HEK293 (cell line): Measurements from ENCODE around the gene TAS1R2.
"Not testable (repeated sequence)": the region's sequence is repeated elsewhere in the genome, so short reads cannot be mapped to it uniquely, and the experiment has no call there.

ENCODE experiments used
- CTCF ChIA-PET: fragments of 350-600 bp; formaldehyde crosslinking; extraction: SDS; loops from one replicate; lab custom pipeline; 2021; ENCODE audit warnings: antibody characterized with exemption; lab: Yijun Ruan, JAX
- POLR2A ChIA-PET: fragments of 300-600 bp; formaldehyde crosslinking; extraction: SDS; loops from one replicate; lab custom pipeline; 2020; ENCODE audit warnings: antibody characterized with exemption, inconsistent platforms; lab: Yijun Ruan, JAX
- H3K27ac ChIP-seq: fragments of 200-500 bp; sonication (Bioruptor generic); 2 replicates; pipeline ENCODE4 v1.5.1; 2014; ENCODE audit warnings: low read depth, low read length, control low read depth, inconsistent platforms; ENCODE audit errors: extremely low read depth
- H3K36me3 ChIP-seq, 2 experiments: fragments of 200-500 bp in 1 of 2; sonication (Bioruptor generic) in 1 of 2; 1 replicate in 1 of 2; 2 replicates in 1 of 2; pipeline ENCODE4 v1.5.1; 2014 to 2017; ENCODE audit warnings: inconsistent platforms in 2 of 2, low read length in 2 of 2; ENCODE audit not compliant: control insufficient read depth in 2 of 2, insufficient read depth in 1 of 2
- H3K4me1 ChIP-seq: fragments of 200-500 bp; sonication (Bioruptor generic); 2 replicates; pipeline ENCODE4 v1.5.1; 2014; ENCODE audit warnings: mild to moderate bottlenecking, low read length, inconsistent platforms; ENCODE audit not compliant: control insufficient read depth, insufficient read depth
- H3K4me3 ChIP-seq: 2 replicates; pipeline ENCODE4 v1.5.1; 2011; ENCODE audit warnings: low read depth, mild to moderate bottlenecking, control low read depth, low read length, moderate library complexity
- H3K9me3 ChIP-seq: fragments of 200-500 bp; sonication (Bioruptor generic); 2 replicates; pipeline ENCODE4 v1.5.1; 2014; ENCODE audit warnings: low read depth, low read length, inconsistent platforms; ENCODE audit not compliant: control insufficient read depth, insufficient read depth
- PATZ1 ChIP-seq: fragments of 450-650 bp; formaldehyde crosslinking; IDR thresholded peaks from 2 replicates; pipeline ENCODE4 v1.5.1; 2016; ENCODE audit warnings: missing biosample characterization, missing genetic modification characterization
- SALL2 ChIP-seq: fragments of 450-650 bp; formaldehyde crosslinking; IDR thresholded peaks from 2 replicates; pipeline ENCODE4 v1.5.0; 2017; ENCODE audit warnings: missing biosample characterization, mild to moderate bottlenecking, missing genetic modification characterization, borderline replicate concordance
- SCRT1 ChIP-seq: fragments of 450-650 bp; formaldehyde crosslinking; IDR thresholded peaks from 2 replicates; pipeline ENCODE4 v1.5.1; 2016; ENCODE audit warnings: missing biosample characterization, missing genetic modification characterization, borderline replicate concordance
- TSHZ1 ChIP-seq: fragments of 450-650 bp; formaldehyde crosslinking; IDR thresholded peaks from 2 replicates; pipeline ENCODE4 v1.5.1; 2016; ENCODE audit warnings: missing biosample characterization, missing genetic modification characterization, borderline replicate concordance
- ZBTB17 ChIP-seq: fragments of 450-650 bp; formaldehyde crosslinking; IDR thresholded peaks from 2 replicates; pipeline ENCODE4 v1.5.1; 2016; ENCODE audit warnings: missing biosample characterization, missing genetic modification characterization
- ZFHX2 ChIP-seq: fragments of 450-650 bp; formaldehyde crosslinking; conservative IDR thresholded peaks from 2 replicates; pipeline ENCODE4 v1.5.1; 2016; ENCODE audit warnings: missing biosample characterization, missing genetic modification characterization
- ZFP3 ChIP-seq: fragments of 450-650 bp; formaldehyde crosslinking; IDR thresholded peaks from 2 replicates; pipeline ENCODE4 v1.5.1; 2016; ENCODE audit warnings: low read depth, missing biosample characterization, missing genetic modification characterization
- ZNF140 ChIP-seq: fragments of 450-650 bp; formaldehyde crosslinking; IDR thresholded peaks from 2 replicates; pipeline ENCODE4 v1.5.1; 2016; ENCODE audit warnings: missing biosample characterization, missing genetic modification characterization
- ZNF394 ChIP-seq: fragments of 450-650 bp; formaldehyde crosslinking; IDR thresholded peaks from 2 replicates; pipeline ENCODE4 v1.5.1; 2016; ENCODE audit warnings: missing biosample characterization, missing genetic modification characterization, mild to moderate bottlenecking, moderate library complexity, borderline replicate concordance
- ZNF488 ChIP-seq: fragments of 450-650 bp; formaldehyde crosslinking; IDR thresholded peaks from 2 replicates; pipeline ENCODE4 v1.5.1; 2016; ENCODE audit warnings: missing biosample characterization, missing genetic modification characterization
- ZNF544 ChIP-seq: fragments of 450-650 bp; formaldehyde crosslinking; IDR thresholded peaks from 2 replicates; pipeline ENCODE4 v1.5.0; 2017; ENCODE audit warnings: missing biosample characterization, missing genetic modification characterization
- ZNF629 ChIP-seq: fragments of 450-650 bp; formaldehyde crosslinking; IDR thresholded peaks from 2 replicates; pipeline ENCODE4 v1.5.1; 2017; ENCODE audit warnings: missing biosample characterization, missing genetic modification characterization
- ZNF692 ChIP-seq: fragments of 450-650 bp; formaldehyde crosslinking; IDR thresholded peaks from 2 replicates; pipeline ENCODE4 v1.5.1; 2016; ENCODE audit warnings: missing biosample characterization, missing genetic modification characterization

The TAS1R2 gene

GRCh38 chr1:18871401-18872070 lies 12.1 kb upstream of the TAS1R2 start (continued):
- TF ChIP-seq PATZ1 (no peak), ZFHX2 (tag by site-specific recombination) (no peak), ZNF692 (tag by site-specific recombination) (no peak)

GRCh38 chr1:18870957-18871356 lies 11.5 kb upstream of the TAS1R2 start:
- POLR2A ChIA-PET, result no interaction called here
- CTCF ChIA-PET, result no interaction called here
- no peak for TF ChIP-seq SALL2 (tag by site-specific recombination)
- no peak for TF ChIP-seq ZFP3 (tag by site-specific recombination)
- no peak for TF ChIP-seq TSHZ1
- no peak for TF ChIP-seq ZNF488 (tag by site-specific recombination)
- TF ChIP-seq SCRT1, result no peak
- no peak for TF ChIP-seq ZNF544 (tag by site-specific recombination)
- TF ChIP-seq ZNF394 (tag by site-specific recombination), result no peak
- no peak for TF ChIP-seq ZNF140 (tag by site-specific recombination)
- TF ChIP-seq ZNF629 (tag by site-specific recombination), result no peak
- no peak for TF ChIP-seq ZBTB17
- TF ChIP-seq, all 188 proteins: peak for 0
- Histone ChIP-seq H3K9me3 (no peaks in the 10 kb centered on the region), H3K27ac (no peak overlapping the region), H3K4me3 (no peak overlapping the region), H3K36me3 (no peaks in the 10 kb centered on the region), H3K4me1 (no peaks in the 10 kb centered on the region)

- CTCF ChIA-PET, POLR2A ChIA-PET, H3K4me1 ChIP-seq, H3K27ac ChIP-seq, H3K9me3 ChIP-seq, H3K4me3 ChIP-seq, H3K36me3 ChIP-seq: not testable (repeated sequence)
These were observed 11.1 kb upstream of the TAS1R2 start for GRCh38 chr1:18870595-18870865.
